ENCODE data around the gene EFCC1.

The EFCC1 gene

GRCh38 chr3:129036222-129037092 lies 35.4 kb downstream of the EFCC1 start:
- no peak for FAIRE-seq
- TF ChIP-seq PAX5 (IDR thresholded peaks at IDR 0.05; ENCODE audit: insufficient read depth, low read length, severe bottlenecking) = no peak
- no peak for TF ChIP-seq POLR2A (IDR thresholded peaks at IDR 0.05; ENCODE audit: low read depth, low read length)
- no peak for TF ChIP-seq POU2F2 (IDR thresholded peaks at IDR 0.05; ENCODE audit: low read depth, low read length)
- no peak for TF ChIP-seq SPI1 (IDR thresholded peaks at IDR 0.05; ENCODE audit: low read depth, low read length)
- TF ChIP-seq POLR2AphosphoS5 (IDR thresholded peaks at IDR 0.05; ENCODE audit: low read depth, low read length) = no peak
- no peak for TF ChIP-seq TAF1 (IDR thresholded peaks at IDR 0.05; ENCODE audit: low read depth, low read length)
- DNase-seq (ENCODE audit: insufficient read length, low spot score) = no peak

- FAIRE-seq (no peak), DNase-seq (ENCODE audit: insufficient read length, low spot score) (no peak)
- TF ChIP-seq PAX5 (IDR thresholded peaks at IDR 0.05; ENCODE audit: insufficient read depth, low read length, severe bottlenecking) = no peak
- no peak for TF ChIP-seq POLR2A (IDR thresholded peaks at IDR 0.05; ENCODE audit: low read depth, low read length)
- TF ChIP-seq POU2F2 (IDR thresholded peaks at IDR 0.05; ENCODE audit: low read depth, low read length) = no peak
- TF ChIP-seq SPI1 (IDR thresholded peaks at IDR 0.05; ENCODE audit: low read depth, low read length) = no peak
- no peak for TF ChIP-seq TAF1 (IDR thresholded peaks at IDR 0.05; ENCODE audit: low read depth, low read length)
- no peak for TF ChIP-seq POLR2AphosphoS5 (IDR thresholded peaks at IDR 0.05; ENCODE audit: low read depth, low read length)
Observed at GRCh38 chr3:129037093-129037419, 36.0 kb downstream of the EFCC1 start.

GRCh38 chr3:129038121-129038855 lies 37.2 kb downstream of the EFCC1 start:
- TF ChIP-seq POLR2A (IDR thresholded peaks at IDR 0.05; ENCODE audit: low read depth, low read length) = no peak
- no peak for TF ChIP-seq SPI1 (IDR thresholded peaks at IDR 0.05; ENCODE audit: low read depth, low read length)
- no peak for TF ChIP-seq PAX5 (IDR thresholded peaks at IDR 0.05; ENCODE audit: insufficient read depth, low read length, severe bottlenecking)
- TF ChIP-seq POLR2AphosphoS5 (IDR thresholded peaks at IDR 0.05; ENCODE audit: low read depth, low read length) = no peak
- no peak for TF ChIP-seq POU2F2 (IDR thresholded peaks at IDR 0.05; ENCODE audit: low read depth, low read length)
- TF ChIP-seq TAF1 (IDR thresholded peaks at IDR 0.05; ENCODE audit: low read depth, low read length) = no peak
- no peak for DNase-seq (ENCODE audit: insufficient read length, low spot score)
- no peak for FAIRE-seq

GRCh38 chr3:129039271-129040038 lies 38.4 kb downstream of the EFCC1 start:
- DNase-seq (ENCODE audit: insufficient read length, low spot score) = no peak
- FAIRE-seq = no peak
- TF ChIP-seq PAX5 (IDR thresholded peaks at IDR 0.05; ENCODE audit: insufficient read depth, low read length, severe bottlenecking) (no peak), POLR2A (IDR thresholded peaks at IDR 0.05; ENCODE audit: low read depth, low read length) (no peak), SPI1 (IDR thresholded peaks at IDR 0.05; ENCODE audit: low read depth, low read length) (no peak), TAF1 (IDR thresholded peaks at IDR 0.05; ENCODE audit: low read depth, low read length) (no peak), POLR2AphosphoS5 (IDR thresholded peaks at IDR 0.05; ENCODE audit: low read depth, low read length) (no peak), POU2F2 (IDR thresholded peaks at IDR 0.05; ENCODE audit: low read depth, low read length) (no peak)

- TF ChIP-seq POLR2A (IDR thresholded peaks at IDR 0.05; ENCODE audit: low read depth, low read length) = no peak
- TF ChIP-seq TAF1 (IDR thresholded peaks at IDR 0.05; ENCODE audit: low read depth, low read length) = no peak
- FAIRE-seq = no peak
- no peak for DNase-seq (ENCODE audit: insufficient read length, low spot score)
Observed at GRCh38 chr3:129040039-129040336, 38.9 kb downstream of the EFCC1 start.

- FAIRE-seq (no peak), DNase-seq (ENCODE audit: insufficient read length, low spot score) (no peak)
- TF ChIP-seq SPI1 (IDR thresholded peaks at IDR 0.05; ENCODE audit: low read depth, low read length) (no peak), POLR2A (IDR thresholded peaks at IDR 0.05; ENCODE audit: low read depth, low read length) (no peak), PAX5 (IDR thresholded peaks at IDR 0.05; ENCODE audit: insufficient read depth, low read length, severe bottlenecking) (no peak), TAF1 (IDR thresholded peaks at IDR 0.05; ENCODE audit: low read depth, low read length) (no peak), POLR2AphosphoS5 (IDR thresholded peaks at IDR 0.05; ENCODE audit: low read depth, low read length) (no peak)
Observed at GRCh38 chr3:129040579-129041300, 39.6 kb downstream of the EFCC1 start.

- no peak for FAIRE-seq
- no peak for TF ChIP-seq SPI1 (IDR thresholded peaks at IDR 0.05; ENCODE audit: low read depth, low read length)
- TF ChIP-seq PAX5 (IDR thresholded peaks at IDR 0.05; ENCODE audit: insufficient read depth, low read length, severe bottlenecking) = no peak
- no peak for TF ChIP-seq TAF1 (IDR thresholded peaks at IDR 0.05; ENCODE audit: low read depth, low read length)
- TF ChIP-seq POLR2AphosphoS5 (IDR thresholded peaks at IDR 0.05; ENCODE audit: low read depth, low read length) = no peak
- TF ChIP-seq POLR2A (IDR thresholded peaks at IDR 0.05; ENCODE audit: low read depth, low read length) = no peak
- TF ChIP-seq POU2F2 (IDR thresholded peaks at IDR 0.05; ENCODE audit: low read depth, low read length) = no peak
- DNase-seq (ENCODE audit: insufficient read length, low spot score) = no peak
Observed at GRCh38 chr3:129045675-129046036, 44.6 kb downstream of the EFCC1 start.

- no peak for DNase-seq (ENCODE audit: insufficient read length, low spot score)
- FAIRE-seq = no peak
Observed at GRCh38 chr3:129046037-129046731, 45.1 kb downstream of the EFCC1 start.

More at GRCh38 chr3:129046037-129046731, 45.1 kb downstream of the EFCC1 start:
- no peak for TF ChIP-seq TAF1 (IDR thresholded peaks at IDR 0.05; ENCODE audit: low read depth, low read length)
- TF ChIP-seq PAX5 (IDR thresholded peaks at IDR 0.05; ENCODE audit: insufficient read depth, low read length, severe bottlenecking) = no peak
- TF ChIP-seq POLR2AphosphoS5 (IDR thresholded peaks at IDR 0.05; ENCODE audit: low read depth, low read length) = no peak
- TF ChIP-seq POLR2A (IDR thresholded peaks at IDR 0.05; ENCODE audit: low read depth, low read length) = no peak
- no peak for TF ChIP-seq SPI1 (IDR thresholded peaks at IDR 0.05; ENCODE audit: low read depth, low read length)
- no peak for TF ChIP-seq POU2F2 (IDR thresholded peaks at IDR 0.05; ENCODE audit: low read depth, low read length)
